H9 (cell line): Measurements from ENCODE around the gene L3MBTL4. TPM values are rescaled to one million over a fixed set of nuclear protein-coding genes. Genes with fewer than 3 reads are reported as not detected.

Experiments
- DNase-seq: peaks from one replicate; pipeline ENCODE4 v3.0.0-alpha.2; 2017
- H2AFZ ChIP-seq: one replicate; pipeline ENCODE4 v1.6.1; 2013; ENCODE audit warnings: mild to moderate bottlenecking, low read length, control low read depth, moderate library complexity
- H2AK5ac ChIP-seq: 2 replicates; pipeline ENCODE4 v1.6.1; 2013; ENCODE audit warnings: low read length, control low read depth, mixed read lengths; ENCODE audit not compliant: insufficient read length
- H2BK120ac ChIP-seq: one replicate; pipeline ENCODE4 v1.6.1; 2013; ENCODE audit warnings: low read depth, mild to moderate bottlenecking, low read length, control low read depth, inconsistent platforms; ENCODE audit not compliant: poor library complexity, severe bottlenecking
- H2BK12ac ChIP-seq: 2 replicates; pipeline ENCODE4 v1.6.1; 2013; ENCODE audit warnings: low read length, control low read depth, mixed read lengths, low read depth; ENCODE audit not compliant: insufficient read length
- H2BK15ac ChIP-seq: 2 replicates; pipeline ENCODE4 v1.6.1; 2013; ENCODE audit warnings: low read depth, low read length, control low read depth
- H2BK20ac ChIP-seq: one replicate; pipeline ENCODE4 v1.6.1; 2013; ENCODE audit warnings: low read depth, mild to moderate bottlenecking, low read length, control low read depth, inconsistent platforms; ENCODE audit not compliant: poor library complexity, severe bottlenecking
- H2BK5ac ChIP-seq: 2 replicates; pipeline ENCODE4 v1.6.1; 2013; ENCODE audit warnings: low read length, control low read depth, mixed read lengths; ENCODE audit not compliant: insufficient read length
- H3K14ac ChIP-seq: 2 replicates; pipeline ENCODE4 v1.6.1; 2013; ENCODE audit warnings: low read length, control low read depth; ENCODE audit not compliant: insufficient read depth
- H3K18ac ChIP-seq: 2 replicates; pipeline ENCODE4 v1.6.1; 2013; ENCODE audit warnings: low read depth, mild to moderate bottlenecking, mixed read lengths, low read length, control low read depth; ENCODE audit not compliant: insufficient read length
- H3K23ac ChIP-seq: 2 replicates; pipeline ENCODE4 v1.6.1; 2013; ENCODE audit warnings: low read length, control low read depth, mixed read lengths, low read depth; ENCODE audit not compliant: insufficient read length
- H3K23me2 ChIP-seq: 2 replicates; pipeline ENCODE4 v1.6.1; 2013; ENCODE audit warnings: low read depth, mild to moderate bottlenecking, mixed read lengths, low read length, control low read depth; ENCODE audit not compliant: insufficient read length, poor library complexity, severe bottlenecking
- H3K27ac ChIP-seq: 2 replicates; pipeline ENCODE4 v1.5.1; 2013; ENCODE audit warnings: low read length, control low read depth, mixed read lengths, low read depth; ENCODE audit not compliant: insufficient read length
- H3K27me3 ChIP-seq: 2 replicates; pipeline ENCODE4 v1.6.1; 2013; ENCODE audit warnings: low read length, control low read depth, inconsistent platforms; ENCODE audit not compliant: insufficient read depth
- H3K4ac ChIP-seq: 2 replicates; pipeline ENCODE4 v1.6.1; 2013; ENCODE audit warnings: low read depth, mild to moderate bottlenecking, control low read depth, inconsistent platforms, low read length, moderate library complexity
- H3K4me1 ChIP-seq: 2 replicates; pipeline ENCODE4 v1.6.1; 2013; ENCODE audit warnings: low read length, control low read depth, inconsistent platforms; ENCODE audit not compliant: insufficient read depth
- H3K4me2 ChIP-seq: 2 replicates; pipeline ENCODE4 v1.6.1; 2013; ENCODE audit warnings: low read length, control low read depth, mixed read lengths; ENCODE audit not compliant: insufficient read length, insufficient read depth
- H3K56ac ChIP-seq: 2 replicates; pipeline ENCODE4 v1.6.1; 2013; ENCODE audit warnings: low read depth, mild to moderate bottlenecking, mixed read lengths, low read length, control low read depth; ENCODE audit not compliant: insufficient read length
- H3K79me1 ChIP-seq: 2 replicates; pipeline ENCODE4 v1.6.1; 2013; ENCODE audit warnings: low read depth, mild to moderate bottlenecking, moderate library complexity, low read length, control low read depth, inconsistent platforms; ENCODE audit not compliant: insufficient read depth, poor library complexity, severe bottlenecking
- H3K79me2 ChIP-seq: 2 replicates; pipeline ENCODE4 v1.6.1; 2013; ENCODE audit warnings: low read length, control low read depth, inconsistent platforms; ENCODE audit not compliant: insufficient read depth
- H3K9ac ChIP-seq: 2 replicates; pipeline ENCODE4 v1.6.1; 2013; ENCODE audit warnings: low read length, control low read depth, mixed read lengths; ENCODE audit not compliant: insufficient read length; ENCODE audit errors: extremely low read depth
- H3K9me3 ChIP-seq: one replicate; pipeline ENCODE4 v1.6.1; 2013; ENCODE audit warnings: low read depth, low read length, inconsistent platforms; ENCODE audit not compliant: control insufficient read depth
- H3T11ph ChIP-seq: one replicate; pipeline ENCODE4 v1.6.1; 2013; ENCODE audit warnings: mild to moderate bottlenecking, low read length, control low read depth, inconsistent platforms
- H4K20me1 ChIP-seq: one replicate; pipeline ENCODE4 v1.6.1; 2013; ENCODE audit not compliant: control insufficient read depth, insufficient read length, insufficient read depth
- H4K5ac ChIP-seq: 2 replicates; pipeline ENCODE4 v1.6.1; 2013; ENCODE audit warnings: low read depth, mild to moderate bottlenecking, mixed read lengths, low read length, control low read depth; ENCODE audit not compliant: insufficient read length
- H4K8ac ChIP-seq: replicated peaks from 2 replicates; pipeline ENCODE4 v1.6.1; 2013; ENCODE audit warnings: low read length, control low read depth, mixed read lengths, low read depth; ENCODE audit not compliant: insufficient read length
- H4K91ac ChIP-seq: 2 replicates; pipeline ENCODE4 v1.6.1; 2013; ENCODE audit warnings: low read depth, mild to moderate bottlenecking, moderate library complexity, mixed read lengths, low read length, control low read depth; ENCODE audit not compliant: insufficient read length
- H3K27ac Mint-ChIP-seq, 3 experiments: 2 replicates in 2 of 3; 3 replicates in 1 of 3; pipeline ENCODE4 v1.8.0; 2020 to 2021; ENCODE audit warnings: mixed read lengths in 3 of 3, mild to moderate bottlenecking in 1 of 3, moderate library complexity in 1 of 3
- H3K27me3 Mint-ChIP-seq: 2 replicates; pipeline ENCODE4 v1.8.0; 2021; ENCODE audit warnings: low read depth, mild to moderate bottlenecking, moderate library complexity, mixed read lengths
- H3K36me3 Mint-ChIP-seq, 3 experiments: 2 replicates in 2 of 3; 3 replicates in 1 of 3; pipeline ENCODE4 v1.8.0; 2020 to 2021; ENCODE audit warnings: low read depth in 3 of 3, mixed read lengths in 3 of 3; ENCODE audit not compliant: insufficient read depth in 1 of 3
- H3K4me1 Mint-ChIP-seq, 2 experiments: 2 replicates each; pipeline ENCODE4 v1.8.0; 2020; ENCODE audit warnings: mixed read lengths in 2 of 2
- H3K4me3 Mint-ChIP-seq, 2 experiments: 2 replicates in 1 of 2; 3 replicates in 1 of 2; pipeline ENCODE4 v1.8.0; 2020 to 2021; ENCODE audit warnings: mild to moderate bottlenecking in 2 of 2, mixed read lengths in 2 of 2, moderate library complexity in 1 of 2
- H3K9me3 Mint-ChIP-seq, 2 experiments: 2 replicates in 1 of 2; 3 replicates in 1 of 2; pipeline ENCODE4 v1.8.0; 2020; ENCODE audit warnings: mild to moderate bottlenecking in 2 of 2, mixed read lengths in 2 of 2, moderate library complexity in 1 of 2
- WGBS: extraction: QIAGEN DNeasy Blood & Tissue Kit; methylation state at CpG from one replicate; pipeline ENCODE4 v1.1.7; 2013; ENCODE audit warnings: missing lambda C conversion rate, low lambda C conversion rate, mixed read lengths; ENCODE audit not compliant: insufficient read length; ENCODE audit errors: extremely low coverage; 5-methylcytosine and 5-hydroxymethylcytosine counted together
- total RNA-seq: library from RNA; stranded (reverse); gene quantifications from 2 replicates; pipeline ENCODE4 v1.2.1, GENCODE V29; 2021
- TF ChIP-seq, protein P1 (sequence below): fragments of 200-600 bp; sonication (generic); conservative IDR thresholded peaks from 3 replicates; pipeline ENCODE4 v1.8.0; 2021; ENCODE audit warnings: antibody characterized with exemption, mild to moderate bottlenecking

The L3MBTL4 gene
- total RNA-seq, 1 experiment from 2014 or later = 1.9 TPM

DNA sequence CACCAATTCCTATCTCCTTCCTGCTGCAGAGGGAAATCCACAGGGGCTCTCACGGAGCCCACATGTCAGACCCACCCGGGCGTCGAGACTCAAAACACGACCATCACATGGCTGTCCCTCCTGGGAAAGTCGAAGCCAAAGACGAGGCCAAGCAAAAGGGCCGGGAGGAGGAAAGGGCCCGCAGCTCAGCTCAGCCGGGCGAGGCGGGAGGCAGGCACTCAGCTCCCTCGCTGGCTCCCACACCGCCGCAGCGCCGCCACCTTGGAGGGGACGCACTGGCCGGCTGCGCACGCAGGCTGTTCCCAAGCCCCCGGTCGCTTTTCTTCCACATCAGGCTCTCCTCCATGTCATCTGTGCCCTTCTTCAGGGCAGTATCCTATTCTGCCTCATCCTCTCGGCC is 130.4 kb downstream of the L3MBTL4 start:
- Histone ChIP-seq H3K9ac (no peak overlapping the region), H3K4ac (no peak overlapping the region), H4K91ac (no peak overlapping the region), H4K8ac (no peak overlapping the region), H4K5ac (no peak overlapping the region), H2BK120ac (no peak overlapping the region), H2BK12ac (no peak overlapping the region), H3K79me2 (no peaks in the 10 kb centered on the region), H4K20me1 (no peaks in the 10 kb centered on the region), H3K9me3 (no peaks in the 10 kb centered on the region), H3K18ac (no peak overlapping the region), H3K14ac (no peak overlapping the region; the same call in 1 of the 2 replicates), H3K4me2 (no peak overlapping the region), H2AFZ (no peak overlapping the region), H3K27ac (no peak overlapping the region), H3K23ac (no peak overlapping the region), H3K23me2 (no peaks in the 10 kb centered on the region), H2AK5ac (no peak overlapping the region), H3K27me3 (no peaks in the 10 kb centered on the region), H3K79me1 (no peaks in the 10 kb centered on the region), H3K56ac (no peak overlapping the region), H2BK5ac (no peak overlapping the region), H2BK20ac (no peak overlapping the region), H2BK15ac (no peak overlapping the region), H3K4me1 (no peaks in the 10 kb centered on the region; the same call in 1 of the 2 replicates), H3T11ph (no peak overlapping the region)
- TF ChIP-seq, protein P1, sequence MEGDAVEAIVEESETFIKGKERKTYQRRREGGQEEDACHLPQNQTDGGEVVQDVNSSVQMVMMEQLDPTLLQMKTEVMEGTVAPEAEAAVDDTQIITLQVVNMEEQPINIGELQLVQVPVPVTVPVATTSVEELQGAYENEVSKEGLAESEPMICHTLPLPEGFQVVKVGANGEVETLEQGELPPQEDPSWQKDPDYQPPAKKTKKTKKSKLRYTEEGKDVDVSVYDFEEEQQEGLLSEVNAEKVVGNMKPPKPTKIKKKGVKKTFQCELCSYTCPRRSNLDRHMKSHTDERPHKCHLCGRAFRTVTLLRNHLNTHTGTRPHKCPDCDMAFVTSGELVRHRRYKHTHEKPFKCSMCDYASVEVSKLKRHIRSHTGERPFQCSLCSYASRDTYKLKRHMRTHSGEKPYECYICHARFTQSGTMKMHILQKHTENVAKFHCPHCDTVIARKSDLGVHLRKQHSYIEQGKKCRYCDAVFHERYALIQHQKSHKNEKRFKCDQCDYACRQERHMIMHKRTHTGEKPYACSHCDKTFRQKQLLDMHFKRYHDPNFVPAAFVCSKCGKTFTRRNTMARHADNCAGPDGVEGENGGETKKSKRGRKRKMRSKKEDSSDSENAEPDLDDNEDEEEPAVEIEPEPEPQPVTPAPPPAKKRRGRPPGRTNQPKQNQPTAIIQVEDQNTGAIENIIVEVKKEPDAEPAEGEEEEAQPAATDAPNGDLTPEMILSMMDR = no peak
- no peaks in the 10 kb centered on the region for H3K27me3 Mint-ChIP-seq
- DNase-seq = no peak
- H3K9me3 Mint-ChIP-seq = no peaks in the 10 kb centered on the region
- WGBS = no CpG with 5 or more reads among the region's 24 CpGs
- H3K4me3 Mint-ChIP-seq = no peak overlapping the region; a peak in 1 of 5 replicates
- H3K27ac Mint-ChIP-seq = no peak overlapping the region
- no peaks in the 10 kb centered on the region; a peak in 1 of 7 replicates for H3K36me3 Mint-ChIP-seq
- peaks cover 7 to 9% of the 10 kb centered on the region in 2 experiments for H3K4me1 Mint-ChIP-seq
